T-cell (primary cell): ENCODE measurements around the gene SANBR. TPM values are rescaled to one million over a fixed set of nuclear protein-coding genes. Genes with fewer than 3 reads are reported as not detected.

Experiments used
- ATAC-seq, 4 experiments: fragments of 200-7000 bp in 3 of 4; fragments of 150-1000 bp in 1 of 4; cut with Tn5 transposase; replicated peaks in 1 of 4; 1 replicate in 3 of 4; 2 replicates in 1 of 4; pipeline ENCODE4 v1.10.0; 2021; ENCODE audit warnings: moderate library complexity in 3 of 4, mild to moderate bottlenecking in 2 of 4, moderate number of reproducible peaks in 1 of 4
- CTCF ChIA-PET, 2 donors: fragments of 300-600 bp; sonication (Branson Sonifier 250); formaldehyde crosslinking; loops; one replicate each; lab custom pipeline; 2022; ENCODE audit warnings: antibody characterized with exemption in 2 of 2; lab: Charles Lee
- POLR2A ChIA-PET, 2 donors: fragments of 300-600 bp; sonication (Branson Sonifier 250); formaldehyde crosslinking; loops; one replicate each; lab custom pipeline; 2022; ENCODE audit warnings: antibody characterized with exemption in 2 of 2; lab: Charles Lee
- DNase-seq, 35 experiments: peaks; one replicate each; pipeline versions ENCODE4 v3.0.0 to v3.0.0-alpha.2; 2013 to 2023
- H3K27ac ChIP-seq: one replicate; pipeline ENCODE4 v1.5.1; 2013; ENCODE audit warnings: low read length
- H3K27me3 ChIP-seq, 2 experiments: replicated peaks in 1 of 2; 1 replicate in 1 of 2; 2 replicates in 1 of 2; pipeline versions ENCODE4 v1.6.1 to v1.7.0; 2013; ENCODE audit warnings: low read length in 1 of 2, mixed read lengths in 1 of 2; ENCODE audit not compliant: control insufficient read depth in 2 of 2, insufficient read depth in 2 of 2; ENCODE audit errors: extremely low read depth in 1 of 2
- H3K36me3 ChIP-seq, 2 donors: 1 replicate in 1 of 2; 2 replicates in 1 of 2; pipeline versions ENCODE4 v1.6.1 to v1.7.0; 2013; ENCODE audit warnings: low read length in 1 of 2; ENCODE audit not compliant: control insufficient read depth in 2 of 2, insufficient read depth in 1 of 2; ENCODE audit errors: extremely low read depth in 1 of 2
- H3K4me1 ChIP-seq, 2 experiments: 1 replicate in 1 of 2; 2 replicates in 1 of 2; pipeline versions ENCODE4 v1.6.1 to v1.7.0; 2013; ENCODE audit warnings: low read length in 2 of 2, mixed read lengths in 1 of 2; ENCODE audit not compliant: insufficient read depth in 2 of 2, control insufficient read depth in 1 of 2; ENCODE audit errors: extremely low read depth in 1 of 2
- H3K4me3 ChIP-seq, 2 donors: 1 replicate in 1 of 2; 2 replicates in 1 of 2; pipeline versions ENCODE4 v1.5.1 to v1.7.0; 2013; ENCODE audit warnings: mild to moderate bottlenecking in 2 of 2, low read length in 1 of 2, moderate library complexity in 1 of 2; ENCODE audit not compliant: control insufficient read depth in 1 of 2; ENCODE audit errors: extremely low read depth in 1 of 2
- H3K9me3 ChIP-seq: 2 replicates; pipeline ENCODE4 v1.7.0; 2013
- H3K27ac Mint-ChIP-seq, 2 donors: one replicate each; pipeline ENCODE4 v1.8.0; 2020 to 2021; ENCODE audit warnings: mild to moderate bottlenecking in 2 of 2, mixed read lengths in 2 of 2
- H3K27me3 Mint-ChIP-seq, 2 donors: one replicate each; pipeline ENCODE4 v1.8.0; 2021 to 2022; ENCODE audit warnings: mixed read lengths in 2 of 2
- H3K36me3 Mint-ChIP-seq: one replicate; pipeline ENCODE4 v1.8.0; 2021; ENCODE audit warnings: mixed read lengths
- H3K4me1 Mint-ChIP-seq, 3 donors: one replicate each; pipeline ENCODE4 v1.8.0; 2020 to 2022; ENCODE audit warnings: mixed read lengths in 3 of 3, mild to moderate bottlenecking in 1 of 3
- H3K4me3 Mint-ChIP-seq, 3 donors: one replicate each; pipeline ENCODE4 v1.8.0; 2020 to 2022; ENCODE audit warnings: mild to moderate bottlenecking in 3 of 3, mixed read lengths in 3 of 3, moderate library complexity in 3 of 3
- H3K9me3 Mint-ChIP-seq, 3 donors: one replicate each; pipeline ENCODE4 v1.8.0; 2020 to 2022; ENCODE audit warnings: mixed read lengths in 3 of 3
- WGBS: methylation state at CpG from one replicate; pipeline ENCODE4 v1.1.5; 2013; ENCODE audit warnings: missing lambda C conversion rate; ENCODE audit not compliant: insufficient coverage; 5-methylcytosine and 5-hydroxymethylcytosine counted together
- total RNA-seq, 35 experiments: library from RNA in 6 of 35; stranded (reverse) in 6 of 35; fragments of 120-200 nt in 1 of 35; gene quantifications; one replicate each; pipeline versions ENCODE4 v1.2.1 to v1.2.4 and lab custom pipeline; 2013 to 2026

The SANBR gene
- total RNA-seq, 5 donors from 2014 or later (not counting 1 experiment from before 2014, with no cell fraction given) = 2.8 to 6.2 (median 3.9) TPM

- DNase-seq = no peak
- ChIA-PET POLR2A (no interaction called here), CTCF (no interaction called here)
- Mint-ChIP-seq H3K9me3 (no peaks in the 10 kb centered on the region), H3K4me1 (peaks cover 0 to 5% (median 2%) of the 10 kb centered on the region in 3 donors), H3K4me3 (no peak overlapping the region), H3K27me3 (no peaks in the 10 kb centered on the region), H3K36me3 (peaks cover 11% of the 10 kb centered on the region), H3K27ac (no peak overlapping the region)
- Histone ChIP-seq H3K4me1 (no peaks in the 10 kb centered on the region), H3K4me3 (no peak overlapping the region), H3K9me3 (no peaks in the 10 kb centered on the region), H3K36me3 (peaks cover 0 to 8% of the 10 kb centered on the region in 2 donors), H3K27ac (no peak overlapping the region), H3K27me3 (no peaks in the 10 kb centered on the region)
- ATAC-seq = no peak
These were observed 8.1 kb upstream of the SANBR start for GRCh38 chr2:61057562-61057961.

- Histone ChIP-seq H3K27ac (no peak overlapping the region), H3K36me3 (peaks cover 0 to 6% of the 10 kb centered on the region in 2 donors), H3K27me3 (no peaks in the 10 kb centered on the region), H3K4me1 (no peaks in the 10 kb centered on the region), H3K4me3 (no peak overlapping the region), H3K9me3 (no peaks in the 10 kb centered on the region)
- no peaks in the 10 kb centered on the region for H3K27me3 Mint-ChIP-seq
- ATAC-seq = no peak
- H3K4me1 Mint-ChIP-seq = peaks cover 0 to 5% (median 2%) of the 10 kb centered on the region in 3 donors
- no peak overlapping the region for H3K4me3 Mint-ChIP-seq
- ChIA-PET CTCF (no interaction called here), POLR2A (no interaction called here)
- no peaks in the 10 kb centered on the region for H3K9me3 Mint-ChIP-seq
- H3K36me3 Mint-ChIP-seq = peaks cover 6% of the 10 kb centered on the region
- no peak overlapping the region for H3K27ac Mint-ChIP-seq
- DNase-seq = no peak
These were observed 6.3 kb upstream of the SANBR start for GRCh38 chr2:61059382-61059781.

DNA sequence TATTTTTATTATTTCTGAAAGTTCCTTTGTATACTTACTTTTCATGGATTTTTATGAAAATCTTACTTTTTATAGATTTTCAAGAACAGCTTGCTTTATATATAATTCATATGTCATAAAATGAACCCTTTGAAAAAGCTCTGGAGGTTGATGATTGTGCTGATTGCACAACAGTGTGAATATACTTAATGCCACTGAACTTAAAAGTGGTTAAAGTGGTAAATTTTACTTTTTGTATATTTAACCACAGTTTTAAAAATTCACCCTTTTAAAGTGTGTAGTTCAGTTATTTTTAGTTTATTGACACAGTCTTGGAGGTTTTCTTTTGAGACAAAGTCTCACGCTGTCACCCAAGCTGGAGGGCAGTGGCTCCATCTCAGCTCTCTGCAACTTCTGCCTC is 8.4 kb downstream of the SANBR start:
- Histone ChIP-seq H3K9me3 (no peaks in the 10 kb centered on the region), H3K4me1 (no peaks in the 10 kb centered on the region), H3K36me3 (no peaks in the 10 kb centered on the region), H3K4me3 (no peak overlapping the region), H3K27ac (no peak overlapping the region), H3K27me3 (no peaks in the 10 kb centered on the region)
- WGBS = no CpG with 5 or more reads among the region's 1 CpG
- ChIA-PET CTCF (no interaction called here), POLR2A (no interaction called here)
- no peak overlapping the region for H3K4me3 Mint-ChIP-seq
- no peaks in the 10 kb centered on the region for H3K9me3 Mint-ChIP-seq
- H3K4me1 Mint-ChIP-seq = no peaks in the 10 kb centered on the region
- DNase-seq (no peak), ATAC-seq (no peak)
- H3K36me3 Mint-ChIP-seq = peaks cover 7% of the 10 kb centered on the region
- H3K27ac Mint-ChIP-seq = no peak overlapping the region
- no peaks in the 10 kb centered on the region for H3K27me3 Mint-ChIP-seq

GRCh38 chr2:61085883-61086282 is 20.2 kb downstream of the SANBR start:
- Histone ChIP-seq H3K27ac (no peak overlapping the region), H3K4me3 (no peak overlapping the region), H3K9me3 (no peaks in the 10 kb centered on the region), H3K36me3 (no peaks in the 10 kb centered on the region), H3K27me3 (no peaks in the 10 kb centered on the region), H3K4me1 (no peaks in the 10 kb centered on the region)
- H3K27ac Mint-ChIP-seq = no peak overlapping the region
- H3K4me3 Mint-ChIP-seq = no peak overlapping the region
- DNase-seq = no peak
- no peaks in the 10 kb centered on the region for H3K9me3 Mint-ChIP-seq
- WGBS = no CpG with 5 or more reads among the region's 1 CpG
- H3K36me3 Mint-ChIP-seq = peaks cover 11% of the 10 kb centered on the region
- ChIA-PET POLR2A (no interaction called here), CTCF (no interaction called here)
- H3K4me1 Mint-ChIP-seq = no peaks in the 10 kb centered on the region
- no peak for ATAC-seq
- H3K27me3 Mint-ChIP-seq = no peaks in the 10 kb centered on the region

GRCh38 chr2:61089797-61090196 is 24.1 kb downstream of the SANBR start:
- H3K36me3 ChIP-seq = no peaks in the 10 kb centered on the region
- DNase-seq (no peak), ATAC-seq (no peak)
- H3K4me3 Mint-ChIP-seq = no peak overlapping the region
- H3K9me3 ChIP-seq = no peaks in the 10 kb centered on the region
- no peaks in the 10 kb centered on the region for H3K9me3 Mint-ChIP-seq
- peaks cover 7% of the 10 kb centered on the region for H3K36me3 Mint-ChIP-seq
- H3K4me3 ChIP-seq = no peak overlapping the region
- H3K4me1 Mint-ChIP-seq = no peaks in the 10 kb centered on the region
- ChIA-PET CTCF (no interaction called here), POLR2A (no interaction called here)
- no peaks in the 10 kb centered on the region for H3K27me3 Mint-ChIP-seq
- H3K27ac Mint-ChIP-seq = peak overlapping the region in 1 of 2 donors; percentile 22
- H3K4me1 ChIP-seq = no peaks in the 10 kb centered on the region
- no peak overlapping the region for H3K27ac ChIP-seq
- H3K27me3 ChIP-seq = no peaks in the 10 kb centered on the region

- ATAC-seq (no peak), DNase-seq (no peak)
- CTCF ChIA-PET = no interaction called here
- no peaks in the 10 kb centered on the region for H3K36me3 ChIP-seq
- no peaks in the 10 kb centered on the region for H3K4me1 ChIP-seq
- H3K9me3 ChIP-seq = no peaks in the 10 kb centered on the region
- 100% methylated on average over 2 of the region's 5 CpGs for WGBS
- Mint-ChIP-seq H3K9me3 (no peaks in the 10 kb centered on the region), H3K36me3 (peaks cover 6% of the 10 kb centered on the region), H3K27me3 (no peaks in the 10 kb centered on the region), H3K27ac (no peak overlapping the region), H3K4me1 (no peaks in the 10 kb centered on the region), H3K4me3 (no peak overlapping the region)
- no peaks in the 10 kb centered on the region for H3K27me3 ChIP-seq
- H3K27ac ChIP-seq = no peak overlapping the region
- no peak overlapping the region for H3K4me3 ChIP-seq
- POLR2A ChIA-PET = no interaction called here
These were observed 24.8 kb downstream of the SANBR start for GRCh38 chr2:61090386-61090921.

- Mint-ChIP-seq H3K9me3 (no peaks in the 10 kb centered on the region), H3K27ac (no peak overlapping the region), H3K27me3 (no peaks in the 10 kb centered on the region), H3K4me1 (peaks cover 0 to 2% (median 0%) of the 10 kb centered on the region in 3 donors), H3K36me3 (peaks cover 9% of the 10 kb centered on the region), H3K4me3 (no peak overlapping the region)
- no peaks in the 10 kb centered on the region for H3K36me3 ChIP-seq
- POLR2A ChIA-PET = interaction anchor here in 1 of 2 donors (0.6 kb wide), 1 partner anchor 192 kb away, joined by 4 read pairs; no protein-coding TSS in a partner anchor
- DNase-seq = no peak
- ATAC-seq = no peak
- no peak overlapping the region for H3K4me3 ChIP-seq
- no peak overlapping the region for H3K27ac ChIP-seq
- CTCF ChIA-PET = no interaction called here
- H3K9me3 ChIP-seq = no peaks in the 10 kb centered on the region
- H3K27me3 ChIP-seq = no peaks in the 10 kb centered on the region
- 100% methylated on average over 4 of the region's 8 CpGs for WGBS
- no peaks in the 10 kb centered on the region for H3K4me1 ChIP-seq
These were observed 25.8 kb downstream of the SANBR start for GRCh38 chr2:61091485-61091884.
